GM21529 (cell line): Measurements from ENCODE around the gene TBATA.
A peak's percentile ranks its signal among the peaks of the same experiment; 100 is the strongest.

ENCODE experiments used
- ATAC-seq: cut with Tn5 transposase; IDR thresholded peaks from one replicate; pipeline ENCODE4 v1.9.1; 2021; ENCODE audit not compliant: unreplicated experiment

Gene TBATA, protein sequence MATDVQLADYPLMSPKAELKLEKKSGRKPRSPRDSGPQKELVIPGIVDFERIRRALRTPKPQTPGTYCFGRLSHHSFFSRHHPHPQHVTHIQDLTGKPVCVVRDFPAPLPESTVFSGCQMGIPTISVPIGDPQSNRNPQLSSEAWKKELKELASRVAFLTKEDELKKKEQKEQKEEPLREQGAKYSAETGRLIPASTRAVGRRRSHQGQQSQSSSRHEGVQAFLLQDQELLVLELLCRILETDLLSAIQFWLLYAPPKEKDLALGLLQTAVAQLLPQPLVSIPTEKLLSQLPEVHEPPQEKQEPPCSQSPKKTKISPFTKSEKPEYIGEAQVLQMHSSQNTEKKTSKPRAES

DNA sequence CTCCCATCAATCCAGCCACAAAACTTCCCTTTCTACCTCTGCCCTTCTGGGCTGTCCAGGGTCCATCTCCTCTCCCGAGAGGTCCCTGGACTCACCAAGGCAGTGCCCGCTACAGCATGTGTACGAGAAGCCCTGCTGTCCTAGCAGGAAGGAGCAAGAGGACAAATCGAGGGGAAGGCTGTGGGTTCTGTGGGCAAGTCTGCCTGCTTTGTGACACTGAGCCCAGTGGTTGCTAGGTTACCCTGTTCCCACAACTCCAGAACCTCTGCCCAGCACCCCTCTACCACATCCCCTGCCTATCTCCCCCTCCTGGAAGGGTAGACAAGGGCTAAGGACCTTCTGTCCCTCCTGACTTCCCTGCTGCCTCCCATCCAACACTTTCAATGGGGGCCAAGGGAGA lies at the start of gene TBATA:
Gene TBATA, minus strand, starts transcription at position 188 of the 400 bp plus-strand sequence. CDS start 1,998 bp downstream, outside the sequence.
- ATAC-seq: no peak

DNA sequence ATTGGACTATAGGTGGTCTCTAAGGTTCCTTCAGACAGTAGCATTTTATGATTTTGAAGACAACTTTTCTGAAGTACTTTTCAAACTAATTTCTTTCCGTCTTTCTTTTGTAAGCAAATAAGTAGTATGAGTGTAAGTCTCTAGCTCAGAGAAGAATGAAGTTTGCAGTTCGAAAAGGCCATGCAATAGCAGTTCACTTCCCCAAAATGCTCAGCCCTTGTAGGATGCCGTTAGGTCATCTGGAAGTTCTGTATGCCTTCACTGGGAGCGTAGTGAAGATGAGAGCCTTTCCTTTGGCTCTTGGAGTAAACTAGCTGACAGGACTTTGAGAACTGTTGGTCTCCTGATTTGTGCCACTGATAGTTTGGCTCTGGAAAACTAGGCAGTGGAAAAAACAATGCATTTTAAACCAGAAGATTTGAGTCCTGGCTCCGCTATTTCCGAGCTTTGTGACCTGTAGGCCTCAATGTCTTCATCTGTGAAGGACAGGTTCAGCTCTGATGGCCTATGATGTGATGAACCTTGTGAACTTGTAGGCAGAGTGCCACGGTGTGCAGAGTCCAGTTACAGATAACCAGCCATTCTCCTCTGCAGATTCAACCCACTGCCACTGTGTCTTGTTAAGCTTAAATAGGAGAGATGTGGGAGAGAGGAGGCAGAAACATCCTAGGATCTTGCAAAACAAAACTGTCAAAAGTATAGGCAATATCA lies 49.4 kb upstream of the TBATA start:
- ATAC-seq: no peak

DNA sequence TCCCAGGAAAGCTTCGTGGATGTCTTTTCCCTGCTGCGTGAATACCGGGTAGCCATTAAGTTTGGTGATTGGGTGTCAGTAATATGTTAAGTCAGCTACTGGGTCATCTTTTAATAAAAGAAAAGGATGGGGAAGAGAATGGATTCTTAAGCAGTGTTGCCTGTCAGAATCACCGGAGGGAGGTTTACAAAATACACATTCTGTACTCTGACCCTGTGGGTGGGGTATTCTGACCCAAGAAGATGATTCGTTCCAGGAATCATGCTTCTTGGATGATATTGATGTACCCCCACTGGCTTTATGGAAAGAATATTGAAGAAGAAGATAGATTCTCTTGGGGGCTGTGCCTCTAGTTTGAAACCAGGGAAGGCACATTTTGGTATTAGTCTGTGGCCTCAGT lies 48.8 kb upstream of the TBATA start:
- no peak for ATAC-seq

DNA sequence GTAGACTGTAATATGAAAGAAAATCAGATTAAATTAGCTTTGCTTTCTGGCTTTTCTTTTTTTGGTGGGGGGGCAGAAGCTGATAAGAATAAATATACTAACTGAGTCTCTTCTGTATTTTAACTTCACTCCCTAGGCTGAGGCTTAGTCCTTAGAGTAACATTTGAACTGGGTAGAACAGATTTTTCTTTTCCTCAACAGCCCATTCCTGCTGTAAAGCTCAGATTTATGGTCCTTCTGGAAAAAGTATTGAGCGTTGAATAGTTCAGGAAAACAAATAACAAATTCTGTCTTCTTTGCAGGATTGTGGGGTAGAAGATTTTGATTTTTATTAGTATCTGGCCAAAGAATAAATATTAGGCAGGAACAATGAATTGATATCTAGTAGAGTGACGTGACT lies 48.4 kb upstream of the TBATA start:
- no peak for ATAC-seq

DNA sequence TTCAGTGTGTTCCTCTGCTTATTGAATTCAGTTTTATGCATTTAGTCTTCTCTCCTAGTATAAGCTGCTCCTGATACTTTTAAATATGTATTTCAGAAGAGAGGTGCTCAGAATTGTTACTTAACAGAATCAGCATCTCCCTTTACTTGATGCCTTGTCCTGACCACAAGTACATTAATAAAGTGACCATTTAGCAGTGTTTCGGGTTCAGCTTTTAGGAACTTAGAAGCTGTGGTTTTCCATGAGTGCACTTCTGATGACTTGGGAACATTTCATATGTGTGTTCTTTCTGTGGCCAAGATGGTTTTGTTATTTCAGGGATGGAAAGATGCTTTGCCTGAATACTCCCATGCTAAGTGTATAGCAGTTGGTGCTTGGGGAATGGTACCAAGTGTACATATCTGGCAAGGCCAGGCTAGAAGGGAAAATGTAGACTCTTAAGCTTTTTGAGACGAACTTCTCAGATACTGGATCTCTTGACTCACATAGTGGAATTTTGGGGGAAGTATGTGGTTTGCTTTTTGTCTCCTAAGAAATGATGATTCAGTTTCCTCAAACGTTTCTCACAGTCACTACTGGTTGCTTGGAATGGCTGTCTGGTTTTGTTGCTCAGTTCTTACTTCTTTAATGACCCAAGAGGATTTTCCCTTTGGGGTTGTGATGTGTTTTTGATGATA lies 47.8 kb upstream of the TBATA start:
- ATAC-seq: no peak

DNA sequence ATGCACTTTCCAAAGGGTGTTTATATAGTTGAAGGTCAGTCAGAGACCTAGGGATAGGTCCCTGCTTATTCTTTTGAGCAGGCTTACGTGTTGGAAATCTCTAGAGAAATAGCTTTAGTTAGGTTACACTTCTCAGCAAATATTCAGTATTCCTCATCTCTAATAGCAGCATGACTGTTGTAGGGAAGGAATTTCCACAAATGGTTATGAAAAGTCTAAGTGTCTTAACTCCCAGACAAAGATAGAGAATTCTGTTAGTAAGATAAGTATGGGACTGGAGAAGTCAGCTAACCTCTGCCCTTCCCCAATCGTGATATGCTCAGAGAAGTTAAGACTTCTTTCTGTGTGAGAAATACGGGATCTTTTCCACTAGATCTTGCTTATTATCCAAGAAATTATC lies 47.0 kb upstream of the TBATA start:
- no peak for ATAC-seq

DNA sequence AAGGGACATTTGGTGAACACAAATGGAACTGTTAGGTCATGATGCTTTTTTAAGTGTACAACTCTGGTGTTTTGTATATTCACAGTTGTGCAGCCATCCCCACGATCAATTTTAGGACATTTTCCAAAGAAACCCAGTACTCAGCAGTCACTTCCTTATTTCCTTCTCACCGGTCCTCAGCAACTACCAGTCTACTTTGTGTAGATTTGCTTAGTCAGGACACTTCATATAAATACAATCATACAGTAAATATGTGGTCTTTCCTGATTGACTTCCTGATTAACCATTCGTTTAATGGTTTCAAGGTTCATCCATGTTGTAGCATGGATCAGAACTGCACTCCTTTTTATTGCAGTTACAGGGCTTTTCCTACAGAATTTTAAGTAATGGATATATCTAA lies 45.0 kb upstream of the TBATA start:
- ATAC-seq: no peak

DNA sequence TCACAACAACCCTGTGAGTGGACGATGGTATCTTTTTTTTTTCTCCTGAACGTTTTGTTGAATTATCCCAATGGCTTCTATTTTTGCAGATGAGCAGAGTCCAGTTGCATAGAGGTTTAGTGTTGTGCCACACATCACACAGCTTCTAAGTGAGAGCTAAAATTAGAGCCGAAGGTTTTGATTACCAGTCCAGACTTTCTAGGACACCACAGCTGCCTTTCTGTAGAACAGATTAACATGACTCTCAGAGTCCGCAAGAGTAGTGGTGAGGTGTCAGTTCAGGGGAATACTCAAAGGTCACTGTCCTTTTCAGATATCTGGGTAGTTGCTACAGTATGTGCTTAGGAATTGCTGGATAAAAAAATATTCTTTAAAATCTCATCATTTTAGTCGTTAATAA lies 44.4 kb upstream of the TBATA start:
- ATAC-seq: no peak

DNA sequence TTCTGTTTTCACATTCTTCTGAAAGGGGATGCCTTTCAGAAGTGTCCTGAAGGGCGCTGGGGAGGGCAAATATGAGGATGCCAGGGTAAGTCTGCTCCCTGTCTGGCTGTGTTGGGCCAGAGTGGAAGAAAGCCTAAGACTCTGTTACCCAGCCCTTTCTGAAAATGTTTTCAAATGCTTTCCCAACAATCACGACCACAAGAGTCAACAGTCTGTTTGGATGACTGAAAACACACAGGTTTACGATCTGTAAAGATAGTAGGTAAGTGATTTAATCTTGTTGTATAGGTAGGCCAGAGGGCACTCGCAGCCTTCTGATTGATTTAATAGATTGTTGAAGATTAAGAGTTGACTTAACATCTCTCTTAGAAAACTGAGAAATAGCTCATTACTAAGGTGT lies 43.7 kb upstream of the TBATA start:
- no peak for ATAC-seq

DNA sequence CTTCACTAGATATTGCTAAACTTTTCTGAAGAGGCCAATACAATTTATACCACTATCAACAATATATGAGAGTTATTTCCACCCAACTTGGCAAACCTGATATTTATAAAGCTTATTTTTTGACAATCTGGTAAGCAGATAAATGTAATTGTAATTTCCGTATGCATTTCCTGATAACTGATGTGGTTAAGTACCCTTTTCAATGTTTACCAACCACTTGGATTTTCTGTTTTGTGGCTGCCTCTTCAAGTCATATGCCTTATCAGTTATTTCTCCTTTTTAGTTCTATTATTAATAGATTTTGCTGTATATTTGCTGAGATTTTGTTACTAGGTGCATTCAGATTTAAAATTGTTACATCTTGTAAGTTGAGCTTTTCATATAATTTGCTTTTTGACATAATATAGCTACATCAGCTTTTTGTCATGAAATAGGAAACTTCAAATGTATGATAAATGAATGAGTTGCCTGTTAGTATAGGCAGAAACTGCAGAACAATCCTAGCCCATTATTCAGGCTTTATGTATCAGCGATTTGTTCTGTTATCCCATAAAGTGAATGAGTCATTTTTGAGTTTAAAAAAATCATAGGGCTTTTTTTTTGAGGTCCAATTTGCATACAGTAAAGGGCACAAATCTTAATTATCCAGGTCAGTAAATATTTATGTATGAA lies 42.0 kb upstream of the TBATA start:
- ATAC-seq: no peak

DNA sequence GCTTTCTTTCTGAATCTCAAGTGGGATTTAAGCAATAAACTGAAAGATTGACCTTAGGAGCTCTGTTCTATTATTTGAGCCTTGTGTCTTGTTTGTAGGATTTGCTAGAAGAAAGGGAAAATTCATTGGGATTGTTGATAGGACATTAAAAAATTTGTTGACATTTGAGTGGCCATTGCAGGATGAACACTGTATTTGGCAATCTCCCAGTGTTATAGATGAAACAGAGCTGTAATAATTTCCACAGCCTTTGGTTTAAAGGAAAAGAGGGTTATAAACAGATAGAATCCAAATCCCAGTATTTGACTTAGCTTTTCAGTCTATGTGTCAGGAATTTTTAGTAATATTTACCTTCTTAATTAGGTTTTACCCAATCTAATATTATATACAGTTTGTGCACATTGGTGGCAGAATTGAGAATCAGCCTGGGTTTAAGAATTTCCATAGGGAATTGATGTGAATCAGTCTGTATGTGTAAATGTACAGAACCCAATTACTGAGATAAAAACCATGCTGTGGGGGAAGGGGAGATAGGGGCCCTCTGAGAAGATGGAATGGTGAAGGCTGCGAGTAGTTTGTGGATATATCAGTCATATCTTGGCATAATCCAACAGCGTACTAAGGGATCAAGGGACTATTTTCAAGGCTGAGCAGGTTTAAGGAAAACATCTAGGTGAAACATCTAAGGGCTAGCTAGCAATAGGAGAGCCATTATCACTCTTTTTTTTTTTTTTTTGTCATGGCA lies 37.1 kb upstream of the TBATA start:
- no peak for ATAC-seq

DNA sequence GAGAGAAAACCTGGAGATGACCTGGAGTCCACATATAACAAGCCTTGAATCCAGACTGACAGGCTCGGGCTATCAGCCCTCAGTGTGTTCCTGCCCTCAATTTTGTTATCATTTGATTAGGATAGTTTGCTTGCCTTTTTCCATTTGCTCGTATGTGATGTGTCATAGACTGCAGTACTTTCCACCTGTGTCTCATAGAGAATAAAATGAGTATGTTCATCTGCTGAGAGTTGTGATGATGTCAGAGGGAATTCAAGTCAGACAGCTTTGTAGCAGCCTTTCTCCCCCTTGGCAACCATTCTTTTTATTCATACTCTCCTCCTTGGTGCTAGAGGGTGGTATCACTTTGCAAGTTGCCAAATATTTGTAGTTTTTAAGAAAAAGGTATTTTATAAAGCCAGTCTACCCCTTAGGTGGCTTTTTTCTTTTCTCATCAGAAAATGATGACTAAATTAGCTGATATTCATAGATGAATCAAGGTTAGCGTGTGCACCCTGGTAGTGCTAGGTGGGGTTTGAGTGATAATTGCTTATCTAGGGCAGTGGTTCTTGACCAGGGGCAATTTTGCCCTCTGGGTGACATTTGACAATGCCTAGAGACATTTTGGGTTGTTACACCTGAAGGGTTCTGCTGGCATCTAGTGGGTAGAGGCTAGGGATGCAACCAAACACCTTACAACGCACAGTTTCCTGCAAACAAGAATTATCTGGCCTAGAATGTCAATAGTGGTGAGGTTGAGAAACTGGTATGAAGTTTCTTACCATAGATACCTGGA lies 36.0 kb upstream of the TBATA start:
- no peak for ATAC-seq

DNA sequence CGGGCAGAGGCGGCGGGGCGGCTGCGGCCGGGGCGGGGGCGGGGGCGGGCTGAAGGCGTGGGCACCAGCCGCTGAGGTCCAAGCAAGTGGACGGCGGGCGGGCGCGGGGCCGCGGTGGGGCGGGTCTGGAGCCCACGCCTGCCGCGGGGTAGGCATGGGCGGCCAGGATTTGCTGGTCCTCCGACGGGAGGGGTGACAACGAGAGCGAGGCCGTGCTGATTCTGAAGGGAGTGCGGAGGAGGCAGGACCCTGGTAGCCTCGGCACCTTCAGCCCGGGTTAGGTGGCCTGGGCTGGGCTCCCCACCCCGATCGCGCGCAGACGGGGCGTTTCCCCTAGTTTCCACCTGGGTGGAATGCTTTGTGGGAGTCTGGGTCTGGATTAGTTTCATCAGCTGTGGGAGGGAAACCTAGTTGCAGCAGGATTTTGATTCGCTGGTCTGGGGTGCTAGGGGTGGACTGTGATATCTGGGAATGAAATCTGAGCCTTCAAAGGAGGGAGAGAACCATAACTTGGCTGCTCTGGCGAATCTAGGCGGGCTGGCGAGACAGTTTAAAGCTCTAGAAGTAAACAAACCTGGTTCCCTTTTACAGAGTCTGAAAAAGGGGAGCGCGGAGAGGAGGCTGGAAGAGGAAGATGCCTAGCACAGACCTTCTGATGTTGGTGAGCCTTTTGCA lies 31.2 kb upstream of the TBATA start:
- ATAC-seq: peak; percentile 54

DNA sequence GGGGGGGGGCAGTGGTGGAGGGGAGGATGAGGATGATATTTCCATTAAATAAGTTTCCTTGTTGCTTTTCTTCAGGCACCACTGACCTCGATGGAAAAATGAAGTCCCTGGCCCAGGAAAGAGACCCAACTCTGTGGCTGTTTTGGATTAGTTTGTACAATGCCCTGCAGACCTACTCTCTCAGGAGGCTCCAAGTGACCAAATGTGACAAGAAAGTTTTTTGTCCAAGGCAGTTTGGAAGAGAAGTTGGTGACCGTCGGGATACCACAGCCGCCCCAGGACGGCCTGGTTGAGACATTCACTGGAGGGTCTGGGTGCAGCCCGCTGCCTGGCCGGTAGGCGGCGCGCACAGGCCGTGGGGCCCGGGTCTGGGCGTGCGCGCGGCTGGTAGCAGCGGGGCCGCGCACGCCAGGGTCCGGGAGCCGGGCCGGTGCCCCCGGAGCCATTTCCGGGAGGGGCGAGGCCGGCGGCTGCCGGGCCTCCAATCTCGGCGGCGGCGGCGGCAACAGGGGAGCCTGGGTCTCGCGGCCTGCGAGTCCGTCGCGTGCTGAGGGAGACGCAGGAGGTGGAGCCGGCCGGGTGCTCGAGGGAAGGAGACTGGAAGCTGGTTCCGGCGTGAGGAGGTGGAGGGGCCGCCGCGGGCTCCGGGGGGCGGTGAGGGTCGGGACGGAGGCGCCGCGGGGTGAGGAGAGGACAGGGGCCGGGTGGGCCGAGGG lies 30.5 kb upstream of the TBATA start, which contains the start of gene SGPL1:
Gene SGPL1, plus strand, starts transcription at position 445 of the 716 bp plus-strand sequence. CDS start 906 bp downstream, outside the sequence.
- ATAC-seq: peak; percentile 90

DNA sequence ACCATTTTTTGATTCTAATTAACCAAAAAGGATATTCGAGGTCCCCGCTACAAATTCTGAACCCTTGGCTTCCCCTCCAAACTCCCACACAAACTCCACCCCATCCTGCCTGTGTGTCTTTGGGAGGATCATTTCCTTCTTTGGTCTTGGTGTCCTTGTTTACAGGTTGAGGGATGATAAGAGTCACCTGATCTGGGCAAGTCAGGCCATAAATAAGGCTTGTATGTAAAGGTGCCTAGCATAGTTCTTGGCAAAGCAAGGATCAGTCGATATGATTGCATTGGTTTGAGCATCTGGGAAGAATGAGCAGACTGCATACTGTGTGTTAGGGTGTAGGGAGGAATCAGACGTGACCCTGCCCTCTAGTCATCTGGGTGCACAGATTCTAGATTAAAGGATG lies 28.9 kb upstream of the TBATA start:
- no peak for ATAC-seq

DNA sequence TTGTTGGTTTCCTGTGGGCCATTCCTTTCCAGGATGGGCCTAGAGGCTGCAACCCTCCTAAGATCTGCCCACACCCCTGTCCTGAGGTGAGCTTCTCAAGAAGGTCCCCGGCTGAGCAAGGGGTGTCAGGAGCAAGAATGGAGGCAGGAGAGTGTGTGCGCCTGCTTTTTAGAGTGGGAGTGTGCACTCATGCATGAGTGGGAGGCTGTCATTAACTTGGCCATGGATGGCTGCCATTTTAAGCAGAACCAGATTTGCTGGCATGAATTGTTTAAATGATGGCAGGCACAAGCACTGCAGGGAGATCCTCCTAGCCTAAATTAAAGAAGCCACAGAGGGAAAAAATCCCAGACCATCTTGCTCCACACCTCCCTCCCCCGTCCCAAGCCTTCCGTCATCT lies 27.6 kb upstream of the TBATA start:
- no peak for ATAC-seq

DNA sequence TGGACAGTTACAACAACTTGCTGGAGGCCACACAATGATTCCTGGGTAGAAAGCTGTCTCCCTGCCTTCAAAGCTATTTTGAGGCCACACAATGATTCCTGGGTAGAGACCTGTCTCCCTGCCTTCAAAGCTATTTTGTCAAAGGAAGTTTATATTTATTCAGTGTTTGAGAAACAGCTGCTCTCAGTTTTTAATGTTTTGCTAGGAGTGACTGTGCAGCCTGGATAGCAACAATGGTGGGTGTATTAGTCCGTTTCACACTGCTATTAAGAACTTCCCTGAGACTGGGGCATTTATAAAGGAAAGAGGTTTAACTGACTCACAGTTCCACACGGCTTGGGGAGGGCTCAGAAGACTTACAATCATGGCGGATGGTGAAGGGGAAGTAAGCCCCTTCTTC lies 26.7 kb upstream of the TBATA start:
- no peak for ATAC-seq

DNA sequence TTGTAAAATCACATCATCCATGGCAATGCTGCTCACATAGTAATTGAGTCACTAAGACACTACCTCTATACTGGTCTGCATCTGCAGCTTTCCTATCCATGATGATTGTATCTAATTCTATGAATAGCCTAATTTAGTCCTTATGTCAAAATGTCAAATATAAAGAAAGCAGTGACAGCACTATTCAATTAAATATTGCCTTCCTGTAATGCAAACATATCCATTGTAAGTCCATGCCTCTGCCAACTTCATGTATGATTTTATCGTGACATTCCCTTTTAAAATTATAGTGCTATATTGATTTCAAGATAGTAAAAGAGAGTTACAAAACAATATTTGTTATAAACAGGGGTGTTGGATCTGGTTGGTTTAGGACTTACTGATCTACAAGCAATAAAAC lies 25.8 kb upstream of the TBATA start:
- no peak for ATAC-seq

DNA sequence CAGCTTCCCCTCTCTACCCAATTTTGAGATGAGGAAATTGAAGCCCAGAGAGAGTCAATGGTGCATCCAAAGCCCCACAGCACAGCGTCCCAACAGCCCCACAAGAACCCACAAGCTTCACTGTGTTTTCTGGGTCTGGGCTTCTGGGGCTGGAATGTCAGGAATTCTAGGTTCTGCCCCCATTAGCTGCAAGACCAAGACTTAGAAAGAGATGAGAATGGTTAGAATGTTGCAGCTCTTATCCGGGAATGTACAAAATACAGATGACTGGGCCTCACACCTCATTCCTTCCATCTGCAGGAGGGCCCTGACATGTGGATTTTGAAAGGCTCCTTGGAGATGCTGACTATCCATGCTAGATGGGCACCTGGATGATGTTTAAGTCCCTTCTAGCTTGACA lies 24.5 kb upstream of the TBATA start:
- ATAC-seq: no peak
